Measurements from ENCODE around the gene CCN5. TPM values are rescaled to one million over a fixed set of nuclear protein-coding genes. Genes with fewer than 3 reads are reported as not detected.

Gene CCN5
- total RNA-seq, 1 experiment from 2014 or later: 0.37 TPM

DNA sequence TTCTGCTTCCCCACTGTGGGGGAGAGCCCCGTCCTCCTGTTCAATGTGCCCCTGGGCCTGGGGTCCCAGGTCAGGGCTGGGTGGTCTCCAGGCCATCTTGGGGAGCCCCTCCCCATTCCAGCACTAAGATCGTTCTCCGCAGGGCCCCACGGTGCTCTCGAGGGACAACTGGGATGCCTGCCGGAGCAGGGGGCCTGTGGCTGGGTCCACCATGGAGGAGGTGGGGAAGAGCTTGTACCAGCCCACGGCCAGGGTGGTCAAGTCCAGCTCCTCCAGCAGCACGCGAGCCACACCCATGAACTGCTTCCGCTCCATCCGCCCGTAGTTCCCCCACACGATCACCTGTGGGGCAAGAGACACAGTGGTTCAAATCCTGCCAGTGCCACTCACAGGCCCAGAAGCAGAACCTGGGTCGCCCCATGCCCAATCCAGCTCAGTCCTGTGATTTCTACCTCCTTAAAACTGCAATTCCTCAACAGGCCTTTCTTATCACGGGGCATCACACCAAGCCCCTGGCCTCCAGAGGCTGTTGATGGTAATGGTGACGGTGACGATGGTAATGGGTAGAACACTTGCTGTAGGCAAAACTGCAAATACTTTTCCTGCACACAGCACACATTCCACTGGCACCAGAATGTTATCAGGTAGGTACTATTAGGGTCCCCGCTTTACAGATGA is 41.0 kb downstream of the CCN5 start (continued):
- TF ChIP-seq, protein P1, sequence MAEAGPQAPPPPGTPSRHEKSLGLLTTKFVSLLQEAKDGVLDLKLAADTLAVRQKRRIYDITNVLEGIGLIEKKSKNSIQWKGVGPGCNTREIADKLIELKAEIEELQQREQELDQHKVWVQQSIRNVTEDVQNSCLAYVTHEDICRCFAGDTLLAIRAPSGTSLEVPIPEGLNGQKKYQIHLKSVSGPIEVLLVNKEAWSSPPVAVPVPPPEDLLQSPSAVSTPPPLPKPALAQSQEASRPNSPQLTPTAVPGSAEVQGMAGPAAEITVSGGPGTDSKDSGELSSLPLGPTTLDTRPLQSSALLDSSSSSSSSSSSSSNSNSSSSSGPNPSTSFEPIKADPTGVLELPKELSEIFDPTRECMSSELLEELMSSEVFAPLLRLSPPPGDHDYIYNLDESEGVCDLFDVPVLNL (CRISPR knock-in tag; IDR thresholded peaks at IDR 0.05; ENCODE audit: borderline replicate concordance, low read depth): no peak
- TF ChIP-seq, protein P2, sequence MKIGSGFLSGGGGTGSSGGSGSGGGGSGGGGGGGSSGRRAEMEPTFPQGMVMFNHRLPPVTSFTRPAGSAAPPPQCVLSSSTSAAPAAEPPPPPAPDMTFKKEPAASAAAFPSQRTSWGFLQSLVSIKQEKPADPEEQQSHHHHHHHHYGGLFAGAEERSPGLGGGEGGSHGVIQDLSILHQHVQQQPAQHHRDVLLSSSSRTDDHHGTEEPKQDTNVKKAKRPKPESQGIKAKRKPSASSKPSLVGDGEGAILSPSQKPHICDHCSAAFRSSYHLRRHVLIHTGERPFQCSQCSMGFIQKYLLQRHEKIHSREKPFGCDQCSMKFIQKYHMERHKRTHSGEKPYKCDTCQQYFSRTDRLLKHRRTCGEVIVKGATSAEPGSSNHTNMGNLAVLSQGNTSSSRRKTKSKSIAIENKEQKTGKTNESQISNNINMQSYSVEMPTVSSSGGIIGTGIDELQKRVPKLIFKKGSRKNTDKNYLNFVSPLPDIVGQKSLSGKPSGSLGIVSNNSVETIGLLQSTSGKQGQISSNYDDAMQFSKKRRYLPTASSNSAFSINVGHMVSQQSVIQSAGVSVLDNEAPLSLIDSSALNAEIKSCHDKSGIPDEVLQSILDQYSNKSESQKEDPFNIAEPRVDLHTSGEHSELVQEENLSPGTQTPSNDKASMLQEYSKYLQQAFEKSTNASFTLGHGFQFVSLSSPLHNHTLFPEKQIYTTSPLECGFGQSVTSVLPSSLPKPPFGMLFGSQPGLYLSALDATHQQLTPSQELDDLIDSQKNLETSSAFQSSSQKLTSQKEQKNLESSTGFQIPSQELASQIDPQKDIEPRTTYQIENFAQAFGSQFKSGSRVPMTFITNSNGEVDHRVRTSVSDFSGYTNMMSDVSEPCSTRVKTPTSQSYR (CRISPR knock-in tag; IDR thresholded peaks at IDR 0.05): no peak
- TF ChIP-seq, protein P3, sequence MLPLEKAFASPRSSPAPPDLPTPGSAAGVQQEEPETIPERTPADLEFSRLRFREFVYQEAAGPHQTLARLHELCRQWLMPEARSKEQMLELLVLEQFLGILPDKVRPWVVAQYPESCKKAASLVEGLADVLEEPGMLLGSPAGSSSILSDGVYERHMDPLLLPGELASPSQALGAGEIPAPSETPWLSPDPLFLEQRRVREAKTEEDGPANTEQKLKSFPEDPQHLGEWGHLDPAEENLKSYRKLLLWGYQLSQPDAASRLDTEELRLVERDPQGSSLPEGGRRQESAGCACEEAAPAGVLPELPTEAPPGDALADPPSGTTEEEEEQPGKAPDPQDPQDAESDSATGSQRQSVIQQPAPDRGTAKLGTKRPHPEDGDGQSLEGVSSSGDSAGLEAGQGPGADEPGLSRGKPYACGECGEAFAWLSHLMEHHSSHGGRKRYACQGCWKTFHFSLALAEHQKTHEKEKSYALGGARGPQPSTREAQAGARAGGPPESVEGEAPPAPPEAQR (CRISPR knock-in tag; IDR thresholded peaks at IDR 0.05): no peak
- no peak for TF ChIP-seq SP1 (CRISPR knock-in tag; conservative IDR thresholded peaks at IDR 0.05)
- no peak for TF ChIP-seq ZNF671 (CRISPR knock-in tag; IDR thresholded peaks at IDR 0.05)
- no peak for TF ChIP-seq IRF2 (CRISPR knock-in tag; IDR thresholded peaks at IDR 0.05; ENCODE audit: borderline replicate concordance, low read depth)

DNA sequence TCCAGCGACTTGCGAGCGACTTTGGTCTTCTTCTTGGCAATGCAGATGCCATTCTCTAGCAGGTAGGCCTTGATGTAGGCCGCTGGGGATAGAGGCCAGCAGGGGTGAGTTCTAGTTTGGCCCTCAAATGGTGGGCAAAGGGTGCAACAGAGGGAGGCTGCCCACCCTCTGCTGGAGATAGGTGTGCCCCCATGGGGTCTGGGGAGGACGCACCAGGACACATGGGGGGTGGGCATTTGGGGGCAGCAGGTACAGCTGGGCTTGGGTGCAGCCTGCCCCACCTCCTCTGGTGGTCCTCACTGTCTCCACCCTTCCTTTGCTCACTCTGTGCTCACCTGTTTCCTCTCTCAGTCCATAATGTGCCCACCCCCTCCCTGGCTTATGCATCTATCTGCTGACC is 41.8 kb downstream of the CCN5 start:
- Mint-ChIP-seq H3K4me1 (no peaks in the 10 kb centered on the region), H3K27ac (no peak overlapping the region), H3K4me3 (no peak overlapping the region), H3K36me3 (no peaks in the 10 kb centered on the region), H3K9me3 (no peaks in the 10 kb centered on the region), H3K27me3 (ENCODE audit: low read depth) (no peaks in the 10 kb centered on the region)
- ATAC-seq (no peak), DNase-seq (ENCODE audit: low spot score) (no peak)
- TF ChIP-seq TEAD1 (CRISPR knock-in tag; IDR thresholded peaks at IDR 0.05): no peak
- TF ChIP-seq, protein P4, sequence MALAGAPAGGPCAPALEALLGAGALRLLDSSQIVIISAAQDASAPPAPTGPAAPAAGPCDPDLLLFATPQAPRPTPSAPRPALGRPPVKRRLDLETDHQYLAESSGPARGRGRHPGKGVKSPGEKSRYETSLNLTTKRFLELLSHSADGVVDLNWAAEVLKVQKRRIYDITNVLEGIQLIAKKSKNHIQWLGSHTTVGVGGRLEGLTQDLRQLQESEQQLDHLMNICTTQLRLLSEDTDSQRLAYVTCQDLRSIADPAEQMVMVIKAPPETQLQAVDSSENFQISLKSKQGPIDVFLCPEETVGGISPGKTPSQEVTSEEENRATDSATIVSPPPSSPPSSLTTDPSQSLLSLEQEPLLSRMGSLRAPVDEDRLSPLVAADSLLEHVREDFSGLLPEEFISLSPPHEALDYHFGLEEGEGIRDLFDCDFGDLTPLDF (CRISPR knock-in tag; IDR thresholded peaks at IDR 0.05): no peak
- ChIA-PET POLR2A (no interaction called here), CTCF (interaction anchor here (1.4 kb wide), 1 partner anchor 9 kb away, joined by 8 read pairs; no protein-coding TSS in a partner anchor)

DNA sequence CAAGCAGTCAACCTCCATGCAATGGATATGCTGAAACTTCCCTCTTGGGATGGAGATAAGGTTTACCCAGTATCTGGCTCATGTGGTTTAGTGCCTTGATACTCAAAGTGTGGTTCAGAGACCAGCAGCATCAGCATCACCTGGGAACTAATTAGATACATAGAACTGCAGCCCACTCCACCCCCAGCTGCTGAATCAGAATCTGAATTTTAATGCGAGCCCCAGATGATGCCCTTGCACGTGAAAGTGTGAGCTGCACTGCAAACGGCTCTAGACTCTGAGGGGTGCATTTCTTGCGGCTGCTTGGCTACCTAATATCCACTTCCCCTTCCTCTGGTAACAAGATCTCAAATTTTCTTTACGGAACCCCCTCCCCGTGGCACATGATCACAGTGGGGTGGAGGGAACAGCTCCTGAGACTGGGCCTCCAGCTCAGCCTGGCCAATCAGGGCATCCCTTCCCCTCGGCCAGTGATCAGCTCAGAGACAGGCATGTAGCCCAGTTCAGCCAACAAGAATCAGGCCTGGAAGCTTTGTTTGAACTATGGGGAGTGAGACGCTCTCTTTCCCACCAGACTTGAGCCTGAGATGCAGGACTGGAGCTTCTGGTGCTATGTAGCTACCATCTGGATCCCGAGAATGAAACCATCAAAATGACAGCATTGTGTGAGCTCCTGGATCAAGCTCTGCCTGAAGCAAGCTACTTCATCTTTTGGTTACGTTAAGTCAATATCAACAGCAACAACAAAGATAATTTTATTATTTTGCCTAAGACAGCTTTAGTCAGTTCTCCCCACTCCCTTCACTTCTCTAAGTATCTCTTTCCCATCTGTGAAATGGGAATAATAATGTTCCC is 43.3 kb downstream of the CCN5 start:
- Mint-ChIP-seq H3K4me3 (no peak overlapping the region), H3K9me3 (no peaks in the 10 kb centered on the region), H3K4me1 (0 out of 2 replicates have a peak, but pooled peaks cover 2% of the 10 kb centered on the region), H3K27ac (no peak overlapping the region), H3K27me3 (ENCODE audit: low read depth) (no peaks in the 10 kb centered on the region), H3K36me3 (no peaks in the 10 kb centered on the region)
- DNase-seq (ENCODE audit: low spot score) (no peak), ATAC-seq (no peak)
- POLR2A ChIA-PET: no interaction called here
- TF ChIP-seq, protein P4 (CRISPR knock-in tag; IDR thresholded peaks at IDR 0.05): no peak
- no peak for TF ChIP-seq NR1H2 (CRISPR knock-in tag; IDR thresholded peaks at IDR 0.05)
- TF ChIP-seq JAZF1 (CRISPR knock-in tag; IDR thresholded peaks at IDR 0.05): no peak
- CTCF ChIA-PET: interaction anchor here (1.0 to 4.3 kb wide), 3 partner anchors 8 to 27 kb away, joined by 4 to 18 read pairs (median 11); no protein-coding TSS in a partner anchor
